ENCODE data around the gene LRRC40.

GRCh38 chr1:70228670-70229069 lies 23.3 kb upstream of the LRRC40 start:
- TF ChIP-seq CTCF (IDR thresholded peaks at IDR 0.05) (no peak), EP300 (IDR thresholded peaks at IDR 0.05) (no peak), POLR2A (IDR thresholded peaks at IDR 0.05) (no peak)
